Panc1 (cell line): Measurements from ENCODE around the gene SLU7. TPM values are rescaled to one million over a fixed set of nuclear protein-coding genes. Genes with fewer than 3 reads are reported as not detected.
A peak's percentile ranks its signal among the peaks of the same experiment; 100 is the strongest.

Experiments used
- ATAC-seq: fragments of 200-7000 bp; cut with Tn5 transposase; 2 replicates; pipeline ENCODE4 v1.9.1; 2020; ENCODE audit warnings: mild to moderate bottlenecking, moderate library complexity
- BruUV-seq: library from RNA; stranded (reverse); fragments of 400-500 nt; replicated peaks from 2 replicates; lab custom pipeline; 2021; lab: Mats Ljungman, UMichigan
- CTCF ChIA-PET: fragments of 300-600 bp; sonication (Branson Sonifier 250); formaldehyde crosslinking; loops from one replicate; lab custom pipeline; 2022; ENCODE audit warnings: antibody characterized with exemption; lab: Charles Lee
- POLR2A ChIA-PET: fragments of 300-600 bp; sonication (Branson Sonifier 250); formaldehyde crosslinking; loops from one replicate; lab custom pipeline; 2022; ENCODE audit warnings: antibody characterized with exemption; lab: Charles Lee
- DNase-seq: peaks from one replicate; pipeline ENCODE4 v3.0.0-alpha.2; 2010; ENCODE audit warnings: low read depth, low spot score
- H3K27ac ChIP-seq: 2 replicates; pipeline ENCODE4 v1.5.1; 2011; ENCODE audit warnings: mild to moderate bottlenecking, low read length, inconsistent platforms
- H3K27me3 ChIP-seq: fragments of 200-500 bp; sonication (Bioruptor generic); 2 replicates; pipeline ENCODE4 v1.6.0; 2014; ENCODE audit warnings: low read length, inconsistent platforms; ENCODE audit not compliant: control insufficient read depth, insufficient read depth
- H3K36me3 ChIP-seq: fragments of 200-500 bp; sonication (Bioruptor generic); 2 replicates; pipeline ENCODE4 v1.5.1; 2014; ENCODE audit warnings: inconsistent platforms, mild to moderate bottlenecking, low read length, moderate library complexity; ENCODE audit not compliant: control insufficient read depth, insufficient read depth
- H3K4me1 ChIP-seq: 2 replicates; pipeline ENCODE4 v1.5.1; 2011; ENCODE audit warnings: inconsistent platforms, mild to moderate bottlenecking, low read length, moderate library complexity; ENCODE audit not compliant: control insufficient read depth, insufficient read depth
- H3K4me3 ChIP-seq, 2 experiments: 2 replicates each; pipeline ENCODE4 v1.5.1; 2011 to 2012; ENCODE audit warnings: low read depth in 2 of 2, low read length in 2 of 2, mild to moderate bottlenecking in 2 of 2, inconsistent platforms in 1 of 2, moderate library complexity in 1 of 2
- H3K9me3 ChIP-seq: fragments of 200-500 bp; sonication (Bioruptor generic); 2 replicates; pipeline ENCODE4 v1.5.1; 2014; ENCODE audit warnings: low read depth, mild to moderate bottlenecking, inconsistent platforms, low read length, moderate library complexity; ENCODE audit not compliant: control insufficient read depth, insufficient read depth
- POLR2AphosphoS5 ChIP-seq: IDR thresholded peaks from 2 replicates; pipeline ENCODE4 v1.6.1; 2012; ENCODE audit warnings: mild to moderate bottlenecking, low read depth, low read length, moderate library complexity
- REST ChIP-seq, 2 experiments: IDR thresholded peaks; 2 replicates each; pipeline ENCODE4 v1.6.1; 2011 to 2012; ENCODE audit warnings: low read depth in 2 of 2, control low read depth in 1 of 2, low read length in 1 of 2, mild to moderate bottlenecking in 1 of 2, moderate library complexity in 1 of 2; ENCODE audit not compliant: insufficient read depth in 1 of 2
- SIN3A ChIP-seq: IDR thresholded peaks from 2 replicates; pipeline ENCODE4 v1.6.1; 2012; ENCODE audit warnings: low read depth, mild to moderate bottlenecking, low read length, moderate library complexity, borderline replicate concordance; ENCODE audit not compliant: insufficient read depth
- TCF7L2 ChIP-seq: IDR thresholded peaks from 2 replicates; pipeline ENCODE4 v1.6.1; 2011; ENCODE audit warnings: mild to moderate bottlenecking, low read depth, low read length, inconsistent platforms
- in situ Hi-C: cut with HindIII; loops from 2 replicates; pipeline ENCODE4 v1.10.0; 2016; ENCODE audit warnings: low sequenced_read_pairs, low pct_unique_long_range_greater_than_20kb
- intact Hi-C: fragments of 100-400 bp; cut with micrococcal nuclease; formaldehyde crosslinking; loops from one replicate; pipeline ENCODE4 v1.10.0; 2022; ENCODE audit not compliant: unreplicated experiment
- total RNA-seq: library from RNA; stranded (reverse); gene quantifications from one replicate; pipeline ENCODE4 v1.2.1, GENCODE V29; 2021; ENCODE audit not compliant: unreplicated experiment
- TF ChIP-seq, protein P1 (sequence below): fragments of 450-650 bp; IDR thresholded peaks from 2 replicates; pipeline ENCODE4 v1.5.1; 2017; ENCODE audit warnings: mild to moderate bottlenecking

The SLU7 gene
- total RNA-seq, 1 experiment from 2014 or later, result 45.7 TPM

GRCh38 chr5:160398806-160399205 is 20.1 kb downstream of the SLU7 start:
- POLR2A ChIA-PET, result no interaction called here
- Histone ChIP-seq H3K4me3 (peak overlapping the region; percentile 82 to 83; a peak in 3 of 4 replicates), H3K27ac (peak overlapping the region; percentile 98), H3K9me3 (no peaks in the 10 kb centered on the region), H3K27me3 (no peaks in the 10 kb centered on the region), H3K36me3 (peaks cover 5% of the 10 kb centered on the region), H3K4me1 (peaks cover 11% of the 10 kb centered on the region; the same call in 1 of the 2 replicates)
- in situ Hi-C loops (no loop called here), intact Hi-C loops (no loop called here)
- no TSS peak for BruUV-seq
- ATAC-seq (no peak), DNase-seq (no peak)
- TF ChIP-seq REST (IDR thresholded peaks at IDR 0.05; ENCODE audit: insufficient read depth in 1 of 2, low read depth in 2 of 2, low read length in 1 of 2) (no peak), SIN3A (no peak), POLR2AphosphoS5 (no peak)
- TF ChIP-seq, protein P1, sequence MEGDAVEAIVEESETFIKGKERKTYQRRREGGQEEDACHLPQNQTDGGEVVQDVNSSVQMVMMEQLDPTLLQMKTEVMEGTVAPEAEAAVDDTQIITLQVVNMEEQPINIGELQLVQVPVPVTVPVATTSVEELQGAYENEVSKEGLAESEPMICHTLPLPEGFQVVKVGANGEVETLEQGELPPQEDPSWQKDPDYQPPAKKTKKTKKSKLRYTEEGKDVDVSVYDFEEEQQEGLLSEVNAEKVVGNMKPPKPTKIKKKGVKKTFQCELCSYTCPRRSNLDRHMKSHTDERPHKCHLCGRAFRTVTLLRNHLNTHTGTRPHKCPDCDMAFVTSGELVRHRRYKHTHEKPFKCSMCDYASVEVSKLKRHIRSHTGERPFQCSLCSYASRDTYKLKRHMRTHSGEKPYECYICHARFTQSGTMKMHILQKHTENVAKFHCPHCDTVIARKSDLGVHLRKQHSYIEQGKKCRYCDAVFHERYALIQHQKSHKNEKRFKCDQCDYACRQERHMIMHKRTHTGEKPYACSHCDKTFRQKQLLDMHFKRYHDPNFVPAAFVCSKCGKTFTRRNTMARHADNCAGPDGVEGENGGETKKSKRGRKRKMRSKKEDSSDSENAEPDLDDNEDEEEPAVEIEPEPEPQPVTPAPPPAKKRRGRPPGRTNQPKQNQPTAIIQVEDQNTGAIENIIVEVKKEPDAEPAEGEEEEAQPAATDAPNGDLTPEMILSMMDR, result no peak
- CTCF ChIA-PET, result no interaction called here

GRCh38 chr5:160397492-160397891 is 21.4 kb downstream of the SLU7 start:
- intact Hi-C loops, result no loop called here
- Histone ChIP-seq H3K4me3 (no peak overlapping the region), H3K27me3 (no peaks in the 10 kb centered on the region), H3K4me1 (peaks cover 11% of the 10 kb centered on the region; the same call in 1 of the 2 replicates), H3K27ac (no peak overlapping the region), H3K36me3 (no peaks in the 10 kb centered on the region; the same call in none of the 2 replicates), H3K9me3 (no peaks in the 10 kb centered on the region)
- DNase-seq (no peak), ATAC-seq (no peak)
- TF ChIP-seq, protein P1, result no peak
- TF ChIP-seq TCF7L2 (no peak), POLR2AphosphoS5 (no peak), SIN3A (no peak), REST (IDR thresholded peaks at IDR 0.05; ENCODE audit: insufficient read depth in 1 of 2, low read depth in 2 of 2, low read length in 1 of 2) (no peak)
- in situ Hi-C loops, result no loop called here
- ChIA-PET CTCF (no interaction called here), POLR2A (interaction anchor here (0.6 kb wide), 1 partner anchor 1245 kb away, joined by 3 read pairs; no protein-coding TSS in a partner anchor)
- no TSS peak for BruUV-seq
